ENCODE results near the gene IGF2BP3.

- no peak for TF ChIP-seq EZH2 (IDR thresholded peaks at IDR 0.05; ENCODE audit: borderline replicate concordance, low read depth, low read length, poor library complexity, severe bottlenecking)
- TF ChIP-seq CTCF (conservative IDR thresholded peaks at IDR 0.05; ENCODE audit: low read depth, low read length), result no peak
These were observed 3.5 kb upstream of the IGF2BP3 start for GRCh38 chr7:23473844-23474093.
